Left lung (tissue), 10 donors: Measurements from ENCODE around the gene PLA1A. TPM values are rescaled to one million over a fixed set of nuclear protein-coding genes. Genes with fewer than 3 reads are reported as not detected.

Source experiments
- ATAC-seq: fragments of 200-7000 bp; cut with Tn5 transposase; one replicate; pipeline ENCODE4 v1.9.1; 2020; ENCODE audit warnings: moderate library complexity
- DNase-seq, 4 donors: peaks; one replicate each; pipeline ENCODE4 v3.0.0-alpha.2; 2013 to 2020
- H3K27ac ChIP-seq, 2 donors: fragments of 200-600 bp; sonication (generic) in 1 of 2; one replicate each; pipeline versions ENCODE4 v1.5.0 to v1.8.0; 2020 to 2021
- H3K27me3 ChIP-seq, 2 donors: fragments of 200-600 bp; sonication (generic) in 1 of 2; one replicate each; pipeline versions ENCODE4 v1.5.0 to v1.8.0; 2020 to 2021
- H3K36me3 ChIP-seq, 2 donors: fragments of 200-600 bp; sonication (generic) in 1 of 2; one replicate each; pipeline versions ENCODE4 v1.5.0 to v1.8.0; 2020 to 2021
- H3K4me1 ChIP-seq, 2 donors: fragments of 200-600 bp; one replicate each; pipeline ENCODE4 v1.8.0; 2021
- H3K4me3 ChIP-seq, 2 donors: fragments of 200-600 bp; sonication (generic) in 1 of 2; one replicate each; pipeline versions ENCODE4 v1.5.0 to v1.8.0; 2020 to 2021; ENCODE audit warnings: mild to moderate bottlenecking in 1 of 2
- H3K9me3 ChIP-seq, 2 donors: fragments of 200-600 bp; sonication (generic) in 1 of 2; one replicate each; pipeline versions ENCODE4 v1.5.0 to v1.8.0; 2020 to 2021
- CTCF ChIP-seq, 2 donors: fragments of 200-600 bp; sonication (generic) in 1 of 2; IDR thresholded peaks; one replicate each; pipeline versions ENCODE4 v1.5.0 to v1.8.0; 2021; ENCODE audit warnings: antibody characterized with exemption in 2 of 2
- intact Hi-C, 2 donors: fragments of 100-400 bp; cut with DNase I; formaldehyde crosslinking; loops; one replicate each; pipeline versions ENCODE4 v1.11.2 to v1.14.2; 2022
- polyA plus RNA-seq, 6 donors: library from polyadenylated mRNA; unstranded; fragments of 120-200 nt; gene quantifications; one replicate each; pipeline ENCODE4 v1.2.1, GENCODE V29; 2013; ENCODE audit not compliant: insufficient read length in 6 of 6
- total RNA-seq, 2 donors: library from RNA; stranded (reverse); fragmentation: NEBNext Ultra II Directional; extraction: Animal tissue kit (Norgen Biotek cat#: 25700); gene quantifications; one replicate each; pipeline ENCODE4 v1.2.1, GENCODE V29; 2021
- donor health status: DM: no; HTN: yes; CAD: no.
- donor health status: DM: no; HTN: no; CAD: no.

The PLA1A gene
- total and polyA plus RNA-seq, 8 donors: 0.70 to 14.5 (median 0.99) TPM

- Histone ChIP-seq H3K27ac (no peak overlapping the region), H3K36me3 (no peaks in the 10 kb centered on the region), H3K4me1 (no peaks in the 10 kb centered on the region), H3K4me3 (no peak overlapping the region), H3K9me3 (no peaks in the 10 kb centered on the region), H3K27me3 (no peaks in the 10 kb centered on the region)
- TF ChIP-seq CTCF (IDR thresholded peaks at IDR 0.05): no peak
- DNase-seq: no peak
- intact Hi-C loops: no loop called here
- ATAC-seq: no peak
These were observed 16.2 kb downstream of the PLA1A start for GRCh38 chr3:119613872-119614271.

- ATAC-seq (no peak), DNase-seq (no peak)
- Histone ChIP-seq H3K9me3 (no peaks in the 10 kb centered on the region), H3K4me3 (no peak overlapping the region), H3K36me3 (no peaks in the 10 kb centered on the region), H3K4me1 (no peaks in the 10 kb centered on the region), H3K27ac (no peak overlapping the region), H3K27me3 (no peaks in the 10 kb centered on the region)
- intact Hi-C loops: no loop called here
- no peak for TF ChIP-seq CTCF (IDR thresholded peaks at IDR 0.05)
These were observed 18.4 kb downstream of the PLA1A start for GRCh38 chr3:119616056-119616455.

- intact Hi-C loops: no loop called here
- H3K27ac ChIP-seq: no peak overlapping the region
These were observed 21.4 kb downstream of the PLA1A start for GRCh38 chr3:119619094-119619493.

GRCh38 chr3:119620899-119621298, 23.2 kb downstream of the PLA1A start:
- H3K36me3 ChIP-seq: no peaks in the 10 kb centered on the region
- intact Hi-C loops: no loop called here
- no peak for DNase-seq
- H3K27ac ChIP-seq: no peak overlapping the region
- no peak for ATAC-seq
- H3K4me1 ChIP-seq: no peaks in the 10 kb centered on the region
- TF ChIP-seq CTCF (IDR thresholded peaks at IDR 0.05): no peak
- no peaks in the 10 kb centered on the region for H3K9me3 ChIP-seq
- H3K27me3 ChIP-seq: no peaks in the 10 kb centered on the region
- H3K4me3 ChIP-seq: no peak overlapping the region

More at GRCh38 chr3:119619094-119619493, 21.4 kb downstream of the PLA1A start:
- H3K4me3 ChIP-seq: no peak overlapping the region
- H3K9me3 ChIP-seq: no peaks in the 10 kb centered on the region
- H3K4me1 ChIP-seq: no peaks in the 10 kb centered on the region
- no peaks in the 10 kb centered on the region for H3K36me3 ChIP-seq
- no peaks in the 10 kb centered on the region for H3K27me3 ChIP-seq
- TF ChIP-seq CTCF (IDR thresholded peaks at IDR 0.05): no peak
- DNase-seq: no peak
- ATAC-seq: no peak

GRCh38 chr3:119624002-119624720, 26.5 kb downstream of the PLA1A start:
- H3K36me3 ChIP-seq: no peaks in the 10 kb centered on the region
- H3K27ac ChIP-seq: no peak overlapping the region
- H3K9me3 ChIP-seq: no peaks in the 10 kb centered on the region
- intact Hi-C loops: no loop called here
- TF ChIP-seq CTCF (IDR thresholded peaks at IDR 0.05): no peak
- ATAC-seq: no peak
- no peak overlapping the region for H3K4me3 ChIP-seq
- peaks cover 0 to 32% of the 10 kb centered on the region in 2 donors for H3K4me1 ChIP-seq
- no peak for DNase-seq
- H3K27me3 ChIP-seq: no peaks in the 10 kb centered on the region
